Measurements from ENCODE around the gene HOXA4. TPM values are rescaled to one million over a fixed set of nuclear protein-coding genes. Genes with fewer than 3 reads are reported as not detected.

HOXA4 gene
- polyA plus RNA-seq (2012; ENCODE audit: insufficient read depth, insufficient read length, low read depth): not detected

GRCh38 chr7:27130540-27131389 is at the start of gene HOXA4:
Gene HOXA4, minus strand, starts transcription at chr7:27130757. Its CDS starts 24 bp downstream, at chr7:27130733.
- TF ChIP-seq, protein P1, sequence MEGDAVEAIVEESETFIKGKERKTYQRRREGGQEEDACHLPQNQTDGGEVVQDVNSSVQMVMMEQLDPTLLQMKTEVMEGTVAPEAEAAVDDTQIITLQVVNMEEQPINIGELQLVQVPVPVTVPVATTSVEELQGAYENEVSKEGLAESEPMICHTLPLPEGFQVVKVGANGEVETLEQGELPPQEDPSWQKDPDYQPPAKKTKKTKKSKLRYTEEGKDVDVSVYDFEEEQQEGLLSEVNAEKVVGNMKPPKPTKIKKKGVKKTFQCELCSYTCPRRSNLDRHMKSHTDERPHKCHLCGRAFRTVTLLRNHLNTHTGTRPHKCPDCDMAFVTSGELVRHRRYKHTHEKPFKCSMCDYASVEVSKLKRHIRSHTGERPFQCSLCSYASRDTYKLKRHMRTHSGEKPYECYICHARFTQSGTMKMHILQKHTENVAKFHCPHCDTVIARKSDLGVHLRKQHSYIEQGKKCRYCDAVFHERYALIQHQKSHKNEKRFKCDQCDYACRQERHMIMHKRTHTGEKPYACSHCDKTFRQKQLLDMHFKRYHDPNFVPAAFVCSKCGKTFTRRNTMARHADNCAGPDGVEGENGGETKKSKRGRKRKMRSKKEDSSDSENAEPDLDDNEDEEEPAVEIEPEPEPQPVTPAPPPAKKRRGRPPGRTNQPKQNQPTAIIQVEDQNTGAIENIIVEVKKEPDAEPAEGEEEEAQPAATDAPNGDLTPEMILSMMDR (IDR thresholded peaks at IDR 0.05; ENCODE audit: low read depth, low read length): no peak
- Histone ChIP-seq H3K4me3 (ENCODE audit: low read depth, low read length) (no peak within 1 kb of the TSS), H3K27me3 (peaks cover 98% of the 10 kb centered on the region), H3K4me1 (no peaks in the 10 kb centered on the region), H3K36me3 (no peaks in the 10 kb centered on the region), H3K9me3 (no peaks in the 10 kb centered on the region)
- DNase-seq: no peak

DNA sequence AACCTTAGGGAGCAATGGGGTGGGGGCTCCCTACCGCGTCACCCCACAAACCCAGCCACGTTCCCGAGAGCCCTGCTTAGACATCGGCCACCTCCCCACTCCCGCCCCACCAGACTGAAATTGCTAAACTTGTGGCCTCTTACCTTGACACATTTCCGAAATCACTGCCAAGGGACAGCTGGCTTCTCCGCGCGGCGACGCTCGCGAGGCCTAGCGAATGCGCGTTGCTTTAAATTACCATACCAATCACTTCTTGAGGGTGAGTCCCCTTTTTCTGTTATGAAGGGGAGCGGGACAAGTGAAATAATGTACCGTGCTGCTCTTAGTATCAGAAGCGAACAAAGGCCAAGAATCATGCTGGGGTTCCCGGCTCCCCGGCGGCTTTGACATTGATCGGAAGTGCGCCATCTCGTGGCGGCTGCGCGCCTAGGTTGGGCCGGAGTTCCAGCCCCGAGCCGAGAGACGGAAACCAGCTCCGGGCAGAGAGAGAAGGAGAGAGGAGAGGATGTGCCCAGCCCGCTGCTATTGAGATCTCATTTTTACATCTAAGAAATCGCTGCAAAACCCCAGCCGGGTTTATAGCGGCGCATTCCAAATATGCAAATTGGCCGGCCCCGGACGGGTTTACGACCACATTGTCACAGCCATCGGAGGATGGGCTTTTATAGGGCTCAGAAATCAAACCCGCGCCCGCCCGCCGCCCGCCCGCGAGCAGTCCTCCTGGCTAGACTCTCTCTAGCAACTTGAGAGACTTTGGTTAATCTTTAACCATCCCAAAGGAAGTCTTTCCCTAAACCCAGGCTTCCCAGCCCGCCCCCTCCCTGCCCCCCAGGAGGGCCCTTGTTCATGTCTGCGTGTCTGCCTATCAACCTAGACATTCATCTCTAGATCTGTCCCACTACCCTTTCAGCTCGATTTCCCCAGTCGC is 49.2 kb upstream of the HOXA4 start:
- H3K9me3 ChIP-seq: no peaks in the 10 kb centered on the region
- no peak overlapping the region for H3K4me3 ChIP-seq (ENCODE audit: low read depth, low read length)
- H3K36me3 ChIP-seq: no peaks in the 10 kb centered on the region
- H3K4me1 ChIP-seq: no peaks in the 10 kb centered on the region
- TF ChIP-seq, protein P1 (IDR thresholded peaks at IDR 0.05; ENCODE audit: low read depth, low read length): peak; percentile 84
- H3K27me3 ChIP-seq: peaks cover 98% of the 10 kb centered on the region
- peak; percentile 70 for DNase-seq

DNA sequence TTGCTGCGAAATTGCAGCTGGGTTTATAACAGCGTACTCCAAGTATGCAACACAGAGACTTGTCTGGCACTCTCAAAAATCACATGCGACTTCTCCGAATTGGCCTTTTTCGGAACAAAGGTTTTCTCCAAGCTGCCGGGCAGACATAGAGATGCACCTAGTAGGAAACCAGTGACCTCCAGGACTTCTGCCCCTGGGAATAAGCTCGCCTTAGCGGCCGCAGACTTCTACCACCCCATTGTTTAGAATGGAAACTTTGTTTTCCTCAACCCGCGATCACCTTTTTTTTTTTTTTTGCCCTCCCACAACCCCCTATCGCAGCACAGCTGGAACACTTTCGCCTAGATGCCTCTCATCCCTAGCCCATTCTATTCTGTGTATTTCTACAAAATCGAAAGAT is 48.5 kb upstream of the HOXA4 start:
- TF ChIP-seq, protein P1 (IDR thresholded peaks at IDR 0.05; ENCODE audit: low read depth, low read length): no peak
- no peak for DNase-seq
- Histone ChIP-seq H3K4me1 (no peaks in the 10 kb centered on the region), H3K36me3 (no peaks in the 10 kb centered on the region), H3K4me3 (ENCODE audit: low read depth, low read length) (no peak overlapping the region), H3K27me3 (peaks cover 98% of the 10 kb centered on the region), H3K9me3 (no peaks in the 10 kb centered on the region)

- H3K36me3 ChIP-seq: no peaks in the 10 kb centered on the region
- TF ChIP-seq, protein P1 (IDR thresholded peaks at IDR 0.05; ENCODE audit: low read depth, low read length): no peak
- DNase-seq: no peak
- no peaks in the 10 kb centered on the region for H3K4me1 ChIP-seq
- no peak overlapping the region for H3K4me3 ChIP-seq (ENCODE audit: low read depth, low read length)
- H3K9me3 ChIP-seq: no peaks in the 10 kb centered on the region
- H3K27me3 ChIP-seq: peaks cover 98% of the 10 kb centered on the region
These were observed 47.8 kb upstream of the HOXA4 start for GRCh38 chr7:27178366-27178765.

DNA sequence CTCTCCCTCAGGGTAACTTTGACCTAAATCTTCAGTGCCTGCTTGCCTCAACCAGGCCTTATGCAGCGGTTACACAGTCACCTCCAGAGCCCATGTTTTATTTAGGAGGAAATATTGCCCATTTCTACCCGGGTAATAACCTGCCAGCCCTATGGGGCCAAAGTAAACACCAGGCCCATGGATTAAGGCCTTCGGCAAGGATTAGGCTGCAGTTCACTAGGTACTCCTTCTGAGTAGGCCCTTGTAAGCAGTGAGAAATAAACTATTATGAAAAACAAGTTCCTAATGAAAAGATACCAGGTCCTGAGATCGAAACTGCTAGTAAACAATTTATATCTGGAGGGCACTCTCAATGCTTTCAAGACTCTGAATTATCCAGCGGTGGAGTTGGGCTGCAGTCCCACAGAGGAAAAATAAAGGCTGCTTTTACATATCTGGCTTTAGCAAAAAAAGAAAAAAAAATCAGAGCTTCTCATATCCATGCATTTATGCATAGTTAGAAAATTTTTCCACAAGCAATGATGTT is 47.3 kb upstream of the HOXA4 start:
- H3K9me3 ChIP-seq: no peaks in the 10 kb centered on the region; the same call in 1 of the 2 replicates
- H3K36me3 ChIP-seq: no peaks in the 10 kb centered on the region
- DNase-seq: no peak
- H3K4me3 ChIP-seq (ENCODE audit: low read depth, low read length): no peak overlapping the region
- peaks cover 98% of the 10 kb centered on the region for H3K27me3 ChIP-seq
- TF ChIP-seq, protein P1 (IDR thresholded peaks at IDR 0.05; ENCODE audit: low read depth, low read length): no peak
- H3K4me1 ChIP-seq: no peaks in the 10 kb centered on the region
